ENCODE measurements around the gene ADAMTS3. TPM values are rescaled to one million over a fixed set of nuclear protein-coding genes. Genes with fewer than 3 reads are reported as not detected.

The ADAMTS3 gene
- total RNA-seq, 1 donor from 2014 or later, result 20.4 TPM

DNA sequence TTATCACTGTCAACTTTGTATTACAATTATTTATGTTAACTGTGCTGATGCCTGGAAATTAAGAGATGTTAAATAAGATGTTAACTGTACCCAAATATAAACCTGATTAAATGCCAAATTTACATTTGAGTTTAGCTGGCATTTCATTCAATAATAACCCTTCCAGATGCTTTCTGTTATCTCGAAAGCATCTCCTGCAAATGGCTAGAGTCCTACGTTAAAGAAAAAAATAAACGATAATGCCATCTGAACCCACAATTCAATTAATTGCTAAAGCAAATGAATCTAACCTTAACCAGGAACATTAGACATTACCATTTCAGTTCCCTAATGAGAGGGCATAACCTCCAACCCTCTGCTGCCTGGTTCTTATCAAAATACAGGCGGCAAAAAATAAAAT is 145.0 kb downstream of the ADAMTS3 start:
- FAIRE-seq (no peak), DNase-seq (ENCODE audit: low spot score in 2 of 2) (no peak)

GRCh38 chr4:72422416-72422815 is 146.6 kb downstream of the ADAMTS3 start:
- no peak for FAIRE-seq
- DNase-seq (ENCODE audit: low spot score in 2 of 2), result no peak

DNA sequence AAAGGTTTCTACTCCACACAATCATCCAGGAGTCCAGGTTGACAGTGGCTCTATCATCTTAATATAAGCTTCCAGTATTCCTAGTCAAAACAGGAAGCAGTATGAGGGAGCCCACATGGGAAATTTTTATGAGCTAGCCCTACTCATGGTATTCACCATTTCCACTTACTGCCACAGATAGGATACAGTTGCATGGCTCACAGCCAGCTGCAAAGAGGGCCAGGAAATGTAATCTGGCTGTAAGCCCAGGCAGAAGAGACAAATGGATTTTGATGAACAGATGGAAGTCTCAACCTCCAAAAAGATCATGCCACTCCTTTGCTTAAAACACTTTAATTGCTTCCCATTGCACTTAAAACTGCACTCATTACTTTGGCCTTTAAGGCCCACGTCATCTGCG is 150.6 kb downstream of the ADAMTS3 start:
- no peak for FAIRE-seq
- DNase-seq (ENCODE audit: low spot score in 2 of 2), result no peak

DNA sequence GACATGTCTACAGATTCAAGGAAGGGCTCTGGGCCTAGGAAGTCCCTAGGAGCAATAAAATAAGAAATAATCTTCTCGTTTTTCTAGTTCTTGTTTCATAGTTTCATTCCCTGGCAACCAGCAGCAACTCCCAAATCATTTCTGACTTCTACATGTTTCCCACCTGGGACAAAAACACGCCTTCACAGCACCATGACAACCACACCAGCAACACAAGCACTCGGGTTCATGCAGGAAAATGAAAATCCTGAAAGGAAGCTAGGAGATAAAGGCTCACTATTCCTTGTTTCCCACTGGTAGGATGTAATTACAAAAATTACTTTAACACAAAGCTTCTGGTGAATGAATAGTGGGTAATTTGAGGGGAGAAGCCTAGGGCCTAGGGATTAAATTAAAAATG is 158.9 kb downstream of the ADAMTS3 start:
- no peak for DNase-seq (ENCODE audit: low spot score in 2 of 2)
- FAIRE-seq, result no peak

GRCh38 chr4:72408568-72408967 is 160.5 kb downstream of the ADAMTS3 start:
- no peak for DNase-seq (ENCODE audit: low spot score in 2 of 2)
- no peak for FAIRE-seq

GRCh38 chr4:72405417-72405816 is 163.6 kb downstream of the ADAMTS3 start:
- no peak for DNase-seq (ENCODE audit: low spot score in 2 of 2)
- FAIRE-seq, result no peak

DNA sequence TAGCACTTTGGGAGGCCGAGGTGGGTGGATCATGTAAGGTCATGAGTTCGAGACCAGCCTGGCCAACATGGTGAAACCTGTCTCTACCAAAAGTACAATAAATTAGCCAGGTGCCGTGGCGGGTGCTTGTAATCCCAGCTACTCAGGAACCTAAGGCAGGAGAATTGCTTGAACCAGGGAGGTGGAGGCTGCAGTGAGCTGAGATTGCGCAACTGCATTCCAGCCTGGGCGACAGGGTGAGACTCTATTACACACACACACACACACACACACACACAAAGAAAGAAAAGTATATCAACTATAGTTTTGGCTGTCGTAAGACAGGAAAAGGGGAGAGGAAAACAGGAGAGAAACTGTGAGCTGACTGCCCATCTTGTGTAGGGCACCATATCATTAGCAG is 171.7 kb downstream of the ADAMTS3 start:
- DNase-seq (ENCODE audit: low spot score in 2 of 2), result no peak
- FAIRE-seq, result no peak

DNA sequence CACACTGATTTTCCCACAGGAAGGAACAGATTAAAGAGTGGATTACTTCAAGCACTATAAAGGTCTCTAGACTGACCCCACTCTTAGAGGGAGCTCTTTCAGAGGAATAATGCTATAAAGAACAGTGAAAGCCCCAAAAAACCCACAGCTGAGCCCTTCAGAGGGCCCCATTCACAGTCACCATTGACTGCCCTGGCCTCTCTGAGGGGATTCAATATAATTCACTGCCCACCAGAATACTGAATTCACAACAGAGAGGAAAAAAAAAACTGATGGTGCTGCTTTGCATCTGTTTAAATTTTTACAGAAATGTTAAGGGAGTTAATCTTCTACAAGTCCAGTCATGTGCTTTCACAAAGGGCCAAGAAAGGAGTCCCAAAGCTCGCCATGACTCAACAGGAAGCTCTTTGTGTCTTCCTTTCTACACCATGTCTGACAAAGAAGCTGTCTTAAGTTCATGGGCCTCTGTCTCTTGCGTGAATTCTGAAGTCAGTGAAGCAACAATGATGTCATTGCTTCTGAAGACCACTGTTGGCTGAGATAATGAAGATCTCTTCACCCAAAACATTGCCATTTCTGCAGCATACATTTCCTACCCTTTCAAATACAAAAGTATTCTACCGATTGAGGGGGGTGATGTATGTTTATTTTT is 174.9 kb downstream of the ADAMTS3 start:
- FAIRE-seq, result no peak
- DNase-seq (ENCODE audit: low spot score in 2 of 2), result no peak

GRCh38 chr4:72391281-72391680 is 177.7 kb downstream of the ADAMTS3 start:
- FAIRE-seq (no peak), DNase-seq (ENCODE audit: low spot score in 2 of 2) (no peak)

DNA sequence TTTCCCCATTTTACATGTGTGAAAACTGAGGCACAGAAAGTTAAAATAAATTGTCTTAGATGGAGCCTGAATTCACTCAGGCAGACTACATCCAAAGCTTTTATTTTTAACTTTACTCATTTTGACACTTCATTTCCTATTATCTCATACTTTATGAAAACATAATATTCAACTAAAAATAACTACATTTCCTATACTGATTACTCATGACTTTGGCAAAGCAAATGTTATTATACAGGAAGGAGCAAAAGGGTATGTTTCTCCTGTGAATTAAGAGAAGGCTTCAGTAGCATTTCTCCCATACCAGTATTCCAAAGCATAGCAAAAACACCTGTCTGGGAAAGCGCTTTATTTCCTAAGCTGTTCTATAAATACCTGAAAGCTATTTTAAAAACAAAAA is 178.6 kb downstream of the ADAMTS3 start:
- no peak for DNase-seq (ENCODE audit: low spot score in 2 of 2)
- FAIRE-seq, result no peak

GRCh38 chr4:72388521-72388920 is 180.5 kb downstream of the ADAMTS3 start:
- FAIRE-seq (no peak), DNase-seq (ENCODE audit: low spot score in 2 of 2) (no peak)

- FAIRE-seq, result no peak
Observed at GRCh38 chr4:72387959-72388358, 181.1 kb downstream of the ADAMTS3 start.

GRCh38 chr4:72383439-72383838 is 185.6 kb downstream of the ADAMTS3 start:
- DNase-seq (ENCODE audit: low spot score in 2 of 2) (no peak), FAIRE-seq (no peak)

More at GRCh38 chr4:72387959-72388358, 181.1 kb downstream of the ADAMTS3 start:
- DNase-seq (ENCODE audit: low spot score in 2 of 2), result no peak

DNA sequence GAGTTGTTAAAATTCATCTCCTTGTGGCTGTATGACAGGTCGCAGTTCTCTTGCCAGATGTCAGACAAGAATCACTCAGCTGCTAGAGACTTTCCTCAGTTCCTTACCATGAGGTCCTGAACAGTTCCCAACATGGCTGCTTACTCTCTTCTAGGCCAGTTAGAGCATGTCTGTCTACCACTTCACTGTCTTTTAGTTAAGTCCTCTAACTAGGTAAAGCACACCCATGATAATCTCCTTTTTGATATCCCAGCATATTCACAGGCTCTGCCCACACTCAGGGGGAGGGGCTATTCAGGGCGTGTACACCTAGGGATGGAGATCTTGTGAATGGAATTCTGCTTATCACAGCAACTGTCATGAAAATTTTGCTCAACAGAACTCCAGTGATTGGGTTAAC is 190.1 kb downstream of the ADAMTS3 start:
- FAIRE-seq (no peak), DNase-seq (ENCODE audit: low spot score in 2 of 2) (no peak)

DNA sequence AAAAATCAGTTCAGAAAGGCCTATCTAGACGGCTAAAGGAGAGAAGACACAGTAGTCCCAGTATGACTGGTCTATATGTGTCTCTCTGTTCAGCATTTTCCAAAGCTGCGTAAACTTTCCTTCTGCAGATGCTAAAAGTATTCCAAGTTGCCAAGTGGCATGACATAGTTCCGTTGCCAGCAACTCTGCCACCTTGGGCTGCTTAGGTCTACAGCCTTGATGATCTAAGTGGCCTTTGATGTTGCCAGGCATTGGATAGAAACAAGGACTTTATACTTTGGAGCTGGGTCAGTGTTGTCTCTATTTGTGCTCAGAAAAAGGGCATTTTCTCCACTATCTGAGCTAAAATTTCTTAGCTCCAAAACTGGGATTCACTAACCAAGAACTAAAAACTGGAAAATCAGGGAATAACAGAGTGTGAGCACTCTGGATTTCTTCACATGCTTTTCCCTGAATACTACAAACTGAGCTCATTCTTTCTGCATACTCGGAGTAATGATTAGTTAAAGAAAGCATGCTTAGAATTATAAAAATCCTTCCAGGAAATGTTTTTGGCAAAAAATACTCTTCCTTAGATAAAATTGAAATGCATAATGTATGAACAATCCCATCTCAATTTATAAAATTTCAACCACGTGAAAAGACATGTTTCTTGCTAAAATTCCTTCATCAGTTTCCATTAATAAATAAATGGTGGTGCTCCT is 191.4 kb downstream of the ADAMTS3 start:
- no peak for DNase-seq (ENCODE audit: low spot score in 2 of 2)

DNA sequence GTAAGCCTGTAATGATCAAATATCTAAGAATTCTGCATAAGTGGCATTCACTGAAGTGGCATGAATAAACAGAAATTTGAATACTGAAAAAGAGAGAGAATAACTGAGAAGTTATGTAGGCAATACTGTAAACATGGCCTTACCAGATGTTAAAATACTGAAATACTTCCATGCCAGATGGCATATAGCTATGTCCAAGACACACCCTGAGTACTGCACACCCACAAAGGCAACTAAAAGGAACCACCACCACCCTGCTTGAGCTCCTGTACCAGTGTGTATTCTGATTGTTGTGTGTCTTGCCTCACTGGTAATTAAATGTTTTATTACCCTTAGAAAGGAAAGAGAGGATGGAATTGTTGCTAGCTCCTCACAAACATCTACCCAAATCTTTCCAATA is 192.1 kb downstream of the ADAMTS3 start:
- no peak for FAIRE-seq
- DNase-seq (ENCODE audit: low spot score in 2 of 2), result no peak

More for the DNA sequence above, 191.4 kb downstream of the ADAMTS3 start:
- FAIRE-seq, result no peak

GRCh38 chr4:72375073-72375736 is 193.8 kb downstream of the ADAMTS3 start:
- FAIRE-seq, result no peak

DNA sequence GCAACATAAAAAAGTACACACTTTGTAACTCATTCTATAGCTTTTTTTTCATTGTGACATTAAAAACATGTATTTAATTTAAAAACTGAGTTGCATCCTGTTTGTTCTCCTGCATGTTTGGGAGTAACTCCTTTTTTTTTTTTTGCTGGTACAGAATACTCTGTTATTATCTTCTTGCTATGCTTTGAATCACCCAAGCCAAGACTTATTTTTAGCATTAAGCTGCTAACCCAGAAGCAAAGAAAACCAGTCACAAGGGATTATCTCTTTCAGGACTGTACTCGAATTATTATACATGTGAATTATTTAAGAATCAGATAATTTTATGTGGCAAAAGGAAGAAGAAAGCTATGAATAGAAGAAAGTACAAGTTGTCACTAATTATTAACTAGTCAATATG is 194.9 kb downstream of the ADAMTS3 start:
- no peak for FAIRE-seq
- DNase-seq (ENCODE audit: low spot score in 2 of 2), result no peak

More at GRCh38 chr4:72375073-72375736, 193.8 kb downstream of the ADAMTS3 start:
- DNase-seq (ENCODE audit: low spot score in 2 of 2), result no peak

DNA sequence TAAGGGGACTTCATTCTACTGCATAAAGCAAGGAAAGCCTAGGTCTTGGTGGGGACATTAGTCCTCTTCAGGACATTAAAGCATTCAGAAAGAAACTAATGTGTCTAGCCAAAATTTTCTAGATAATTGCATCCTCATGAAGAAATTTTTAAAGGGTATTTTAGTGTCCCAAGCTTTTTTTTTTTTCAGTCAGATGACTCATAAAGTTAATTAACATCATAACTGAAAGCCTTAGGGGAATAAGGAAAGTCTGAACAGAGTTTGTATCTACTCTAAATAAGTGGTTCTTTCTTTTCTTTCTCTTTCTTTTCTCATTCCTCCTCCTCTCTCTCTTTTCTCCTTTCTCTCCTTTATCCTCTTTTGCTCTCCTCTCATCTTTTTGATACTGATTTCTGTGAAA is 202.4 kb downstream of the ADAMTS3 start:
- no peak for FAIRE-seq
- DNase-seq (ENCODE audit: low spot score in 2 of 2), result no peak

DNA sequence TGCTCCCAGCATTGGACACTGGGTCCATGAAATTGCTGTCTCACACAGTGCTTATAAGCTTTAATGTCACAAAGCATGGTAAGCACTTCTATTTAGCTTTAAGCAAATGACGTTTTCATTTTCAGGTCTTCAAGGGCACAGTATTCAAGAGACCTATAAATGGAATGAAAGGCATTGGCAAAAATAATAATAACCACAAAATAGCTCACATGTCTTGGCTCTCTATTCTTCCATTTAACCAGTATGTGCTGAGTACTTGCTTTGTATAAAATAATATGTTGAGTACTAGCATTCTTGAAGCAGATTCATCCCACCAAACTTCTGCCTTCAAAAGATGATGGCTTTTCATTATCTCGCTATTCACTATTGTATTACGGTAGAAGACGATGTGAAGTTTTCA is 203.0 kb downstream of the ADAMTS3 start:
- FAIRE-seq (no peak), DNase-seq (ENCODE audit: low spot score in 2 of 2) (no peak)

- DNase-seq (ENCODE audit: low spot score in 2 of 2) (no peak), FAIRE-seq (no peak)
Observed at GRCh38 chr4:72365016-72365415, 204.0 kb downstream of the ADAMTS3 start.

DNA sequence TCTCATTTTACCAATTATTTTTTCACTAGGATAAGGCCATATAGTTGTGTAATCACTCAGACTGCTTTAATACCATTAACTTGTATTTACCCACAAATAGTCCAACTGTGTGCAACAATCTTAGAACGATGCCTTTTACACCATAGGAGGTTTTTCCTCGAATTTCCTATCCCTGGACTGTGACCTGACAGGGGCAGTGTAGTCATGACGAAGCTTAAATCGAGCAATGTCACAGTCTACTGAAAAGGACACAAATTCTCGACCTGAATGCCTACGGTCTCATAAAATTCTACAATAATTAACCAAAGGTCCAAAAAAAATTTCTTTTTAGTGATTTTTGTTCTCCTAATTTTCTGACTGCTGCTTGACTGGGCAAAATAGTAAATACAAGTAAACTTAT is 208.9 kb downstream of the ADAMTS3 start:
- no peak for FAIRE-seq

More for the DNA sequence above, 208.9 kb downstream of the ADAMTS3 start:
- no peak for DNase-seq (ENCODE audit: low spot score in 2 of 2)

Measured in frontal cortex (tissue), 4 donors.